Right lobe of liver (tissue), 4 donors: Measurements from ENCODE around the gene HPRT1.

ENCODE experiments used
- POLR2A ChIP-seq: fragments of 450-650 bp; IDR thresholded peaks from one replicate; pipeline ENCODE4 v1.6.1; 2017; ENCODE audit warnings: antibody characterized with exemption, mild to moderate bottlenecking
- TF ChIP-seq, protein P1 (sequence below), 4 donors: fragments of 200-600 bp in 3 of 4; fragments of 450-650 bp in 1 of 4; IDR thresholded peaks; one replicate each; pipeline versions ENCODE4 v1.5.1 to v1.8.0; 2016 to 2022; ENCODE audit warnings: antibody characterized with exemption in 4 of 4, mild to moderate bottlenecking in 2 of 4
- donor health status: DM: no; HTN: no; CAD: no.
- donor health status: DM: no; HTN: no; CAD: no.
- donor health status: DM: no; HTN: yes; CAD: no.

DNA sequence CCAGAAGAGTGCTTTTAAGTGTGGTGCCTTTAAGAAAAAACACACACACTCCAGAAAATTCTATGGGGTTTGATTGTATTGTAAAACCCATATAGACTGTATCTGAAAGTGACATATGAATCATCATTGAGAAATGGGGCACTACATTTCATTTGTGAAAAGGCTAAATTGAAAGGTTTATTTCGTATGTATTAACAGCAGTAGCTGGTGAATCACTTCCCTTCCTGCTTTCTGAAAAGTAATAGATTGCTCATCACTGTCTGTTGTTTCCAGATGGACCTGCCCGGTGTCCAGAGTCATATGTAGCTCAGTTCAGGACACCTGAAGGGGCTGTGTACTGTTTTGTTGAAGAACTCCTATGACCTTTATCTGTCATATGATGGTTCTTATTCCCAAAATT, 28.1 kb upstream of the HPRT1 start:
- TF ChIP-seq, protein P1, sequence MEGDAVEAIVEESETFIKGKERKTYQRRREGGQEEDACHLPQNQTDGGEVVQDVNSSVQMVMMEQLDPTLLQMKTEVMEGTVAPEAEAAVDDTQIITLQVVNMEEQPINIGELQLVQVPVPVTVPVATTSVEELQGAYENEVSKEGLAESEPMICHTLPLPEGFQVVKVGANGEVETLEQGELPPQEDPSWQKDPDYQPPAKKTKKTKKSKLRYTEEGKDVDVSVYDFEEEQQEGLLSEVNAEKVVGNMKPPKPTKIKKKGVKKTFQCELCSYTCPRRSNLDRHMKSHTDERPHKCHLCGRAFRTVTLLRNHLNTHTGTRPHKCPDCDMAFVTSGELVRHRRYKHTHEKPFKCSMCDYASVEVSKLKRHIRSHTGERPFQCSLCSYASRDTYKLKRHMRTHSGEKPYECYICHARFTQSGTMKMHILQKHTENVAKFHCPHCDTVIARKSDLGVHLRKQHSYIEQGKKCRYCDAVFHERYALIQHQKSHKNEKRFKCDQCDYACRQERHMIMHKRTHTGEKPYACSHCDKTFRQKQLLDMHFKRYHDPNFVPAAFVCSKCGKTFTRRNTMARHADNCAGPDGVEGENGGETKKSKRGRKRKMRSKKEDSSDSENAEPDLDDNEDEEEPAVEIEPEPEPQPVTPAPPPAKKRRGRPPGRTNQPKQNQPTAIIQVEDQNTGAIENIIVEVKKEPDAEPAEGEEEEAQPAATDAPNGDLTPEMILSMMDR (IDR thresholded peaks at IDR 0.05): no peak
- no peak for TF ChIP-seq POLR2A
